OCI-LY7 (cell line): ENCODE measurements around the gene MRPS11. TPM values are rescaled to one million over a fixed set of nuclear protein-coding genes. Genes with fewer than 3 reads are reported as not detected.

Experiments
- BruUV-seq: library from RNA; stranded (reverse); fragments of 400-500 nt; replicated peaks from 2 replicates; lab custom pipeline; 2021; lab: Mats Ljungman, UMichigan
- CTCF ChIA-PET: fragments of 300-600 bp; sonication (Branson Sonifier 250); formaldehyde crosslinking; loops from one replicate; lab custom pipeline; 2022; ENCODE audit warnings: antibody characterized with exemption; ENCODE audit not compliant: unreplicated experiment; lab: Charles Lee
- POLR2A ChIA-PET: fragments of 300-600 bp; sonication (Branson Sonifier 250); formaldehyde crosslinking; loops from one replicate; lab custom pipeline; 2022; ENCODE audit warnings: antibody characterized with exemption; lab: Charles Lee
- DNase-seq: peaks from one replicate; pipeline ENCODE4 v3.0.0-alpha.2; 2015; ENCODE audit warnings: low spot score
- H2AFZ ChIP-seq: fragments of 200-600 bp; sonication (generic), shearing (Covaris generic); 2 replicates; pipeline ENCODE4 v1.6.1; 2014; ENCODE audit warnings: mild to moderate bottlenecking, antibody characterized with exemption, low read length, moderate library complexity
- H3K27ac ChIP-seq: fragments of 200-600 bp; sonication (generic); 2 replicates; pipeline ENCODE4 v1.5.1; 2014; ENCODE audit warnings: mixed run types, low read depth, mild to moderate bottlenecking, moderate library complexity, low read length, inconsistent platforms; ENCODE audit not compliant: poor library complexity, severe bottlenecking
- H3K36me3 ChIP-seq: fragments of 200-600 bp; sonication (generic); 2 replicates; pipeline ENCODE4 v1.6.1; 2014; ENCODE audit warnings: mild to moderate bottlenecking, antibody characterized with exemption, low read length, moderate library complexity, mixed read lengths; ENCODE audit not compliant: insufficient read depth
- H3K4me1 ChIP-seq: fragments of 200-600 bp; sonication (generic); 2 replicates; pipeline ENCODE4 v1.5.1; 2014; ENCODE audit warnings: mild to moderate bottlenecking, low read length; ENCODE audit not compliant: insufficient read depth, poor library complexity, severe bottlenecking
- H3K4me2 ChIP-seq: fragments of 200-600 bp; sonication (generic); 2 replicates; pipeline ENCODE4 v1.6.1; 2014; ENCODE audit warnings: mild to moderate bottlenecking, low read length
- H3K4me3 ChIP-seq: fragments of 200-600 bp; sonication (generic); 2 replicates; pipeline ENCODE4 v1.5.1; 2014; ENCODE audit warnings: mild to moderate bottlenecking, low read depth, low read length; ENCODE audit not compliant: poor library complexity, severe bottlenecking
- H3K79me2 ChIP-seq: fragments of 200-600 bp; sonication (generic); 2 replicates; pipeline ENCODE4 v1.6.1; 2016; ENCODE audit warnings: low read depth, mild to moderate bottlenecking, low read length, moderate library complexity, mixed read lengths; ENCODE audit not compliant: insufficient read depth
- H3K9me2 ChIP-seq: fragments of 200-600 bp; sonication (generic); 2 replicates; pipeline ENCODE4 v1.6.1; 2016; ENCODE audit warnings: mild to moderate bottlenecking, low read length, mixed read lengths; ENCODE audit not compliant: insufficient read depth
- H3K9me3 ChIP-seq: fragments of 200-600 bp; sonication (generic); 2 replicates; pipeline ENCODE4 v1.6.1; 2014; ENCODE audit warnings: mild to moderate bottlenecking, mixed run types, low read length, mixed read lengths
- H4K20me1 ChIP-seq: fragments of 200-600 bp; sonication (generic); 2 replicates; pipeline ENCODE4 v1.6.1; 2014; ENCODE audit warnings: mild to moderate bottlenecking, antibody characterized with exemption, low read length, moderate library complexity, mixed read lengths; ENCODE audit not compliant: insufficient read depth
- CTCF ChIP-seq: fragments of 200-600 bp; sonication (generic); conservative IDR thresholded peaks from 2 replicates; pipeline ENCODE4 v1.5.1; 2014; ENCODE audit warnings: mild to moderate bottlenecking, antibody characterized with exemption, low read length, moderate library complexity, mixed read lengths
- EZH2phosphoT487 ChIP-seq: fragments of 200-600 bp; sonication (generic); IDR thresholded peaks from 2 replicates; pipeline ENCODE4 v1.6.1; 2018; ENCODE audit warnings: low read depth, borderline replicate concordance, mild to moderate bottlenecking, mixed run types, antibody characterized with exemption, low read length, moderate library complexity, mixed read lengths
- intact Hi-C: fragments of 100-400 bp; cut with micrococcal nuclease; formaldehyde crosslinking; loops from one replicate; pipeline ENCODE4 v1.10.0; 2022; ENCODE audit not compliant: unreplicated experiment
- total RNA-seq, 2 experiments: library from RNA; depleted of rRNA in 1 of 2; stranded (reverse); fragments of >200 nt in 1 of 2; shearing (Covaris generic) in 1 of 2; gene quantifications; 2 replicates each; pipeline ENCODE4 v1.2.3, GENCODE V29; 2014 to 2022

MRPS11 gene
- total RNA-seq, 2 experiments from 2014 or later, result 61.6 to 84.0 TPM

GRCh38 chr15:88453651-88454050 is 13.9 kb upstream of the MRPS11 start:
- intact Hi-C loops, result no loop called here
- Histone ChIP-seq H3K9me2 (no peaks in the 10 kb centered on the region), H3K36me3 (peaks cover 23% of the 10 kb centered on the region), H3K4me1 (peaks cover 10% of the 10 kb centered on the region), H3K27ac (no peak overlapping the region), H4K20me1 (no peaks in the 10 kb centered on the region), H3K4me2 (no peak overlapping the region), H2AFZ (no peak overlapping the region), H3K4me3 (no peak overlapping the region), H3K9me3 (no peaks in the 10 kb centered on the region), H3K79me2 (no peaks in the 10 kb centered on the region)
- no TSS peak for BruUV-seq
- DNase-seq, result no peak
- TF ChIP-seq CTCF, result no peak
- no peak for TF ChIP-seq EZH2phosphoT487
- POLR2A ChIA-PET, result no interaction called here
- CTCF ChIA-PET, result interaction anchor here (0.6 kb wide), 1 partner anchor 196 kb away, joined by 4 read pairs; no protein-coding TSS in a partner anchor

GRCh38 chr15:88454236-88454635 is 13.3 kb upstream of the MRPS11 start:
- intact Hi-C loops, result no loop called here
- no peaks in the 10 kb centered on the region for H3K9me2 ChIP-seq
- no peaks in the 10 kb centered on the region for H4K20me1 ChIP-seq
- peaks cover 29% of the 10 kb centered on the region for H3K36me3 ChIP-seq
- no peaks in the 10 kb centered on the region for H3K9me3 ChIP-seq
- CTCF ChIA-PET, result interaction anchor here (2.2 kb wide), 1 partner anchor 13 kb away, joined by 5 read pairs; the partner anchor contains the start of genes MRPL46 and MRPS11
- POLR2A ChIA-PET, result interaction anchor here (1.1 kb wide), 1 partner anchor 105 kb away, joined by 3 read pairs; no protein-coding TSS in a partner anchor
- no peaks in the 10 kb centered on the region for H3K79me2 ChIP-seq
- no peak for DNase-seq
- H2AFZ ChIP-seq, result no peak overlapping the region
- no peak overlapping the region for H3K4me2 ChIP-seq
- TF ChIP-seq EZH2phosphoT487 (no peak), CTCF (no peak)
- no TSS peak for BruUV-seq
- peaks cover 10% of the 10 kb centered on the region for H3K4me1 ChIP-seq
- no peak overlapping the region for H3K4me3 ChIP-seq
- H3K27ac ChIP-seq, result no peak overlapping the region
